Activated CD8-positive, alpha-beta T cell treated with anti-CD3 and anti-CD28 coated beads, Interleukin-2, amount 10 ng/mL, durations not matched to agents 7 days and 5 days (primary cell): ENCODE data around the gene OR56B4. TPM values are rescaled to one million over a fixed set of nuclear protein-coding genes. Genes with fewer than 3 reads are reported as not detected.

Experiments
- ATAC-seq: fragments of 150-1000 bp; cut with Tn5 transposase; one replicate; pipeline ENCODE4 v1.10.0; 2021; ENCODE audit warnings: moderate library complexity
- CTCF ChIA-PET: fragments of 350-600 bp; sonication (Branson Sonifier 250); formaldehyde crosslinking; loops from one replicate; lab custom pipeline; 2021; ENCODE audit warnings: antibody characterized with exemption; lab: Charles Lee
- POLR2A ChIA-PET: fragments of 350-600 bp; sonication (Branson Sonifier 250); formaldehyde crosslinking; loops from one replicate; lab custom pipeline; 2021; ENCODE audit warnings: antibody characterized with exemption; lab: Charles Lee
- DNase-seq: peaks from one replicate; pipeline ENCODE4 v3.0.0-alpha.2; 2020
- H3K27ac Mint-ChIP-seq: one replicate; pipeline ENCODE4 v1.8.0; 2021; ENCODE audit warnings: mild to moderate bottlenecking, mixed read lengths
- H3K27me3 Mint-ChIP-seq: one replicate; pipeline ENCODE4 v1.8.0; 2021; ENCODE audit warnings: low read depth, mixed read lengths
- H3K36me3 Mint-ChIP-seq: one replicate; pipeline ENCODE4 v1.8.0; 2021; ENCODE audit warnings: low read depth, mixed read lengths
- H3K4me1 Mint-ChIP-seq: one replicate; pipeline ENCODE4 v1.8.0; 2021; ENCODE audit warnings: low read depth, mixed read lengths
- H3K4me3 Mint-ChIP-seq: one replicate; pipeline ENCODE4 v1.8.0; 2021; ENCODE audit warnings: mild to moderate bottlenecking, mixed read lengths
- H3K9me3 Mint-ChIP-seq: one replicate; pipeline ENCODE4 v1.8.0; 2022; ENCODE audit warnings: mixed read lengths; ENCODE audit not compliant: insufficient read depth
- total RNA-seq, 2 experiments: library from RNA; stranded (reverse); gene quantifications; one replicate each; pipeline ENCODE4 v1.2.3, GENCODE V29; 2021

Gene OR56B4
- total RNA-seq, 2 experiments from 2014 or later = not detected

- H3K4me1 Mint-ChIP-seq = no peaks in the 10 kb centered on the region
- peaks cover 2% of the 10 kb centered on the region for H3K27me3 Mint-ChIP-seq
- H3K27ac Mint-ChIP-seq = no peak overlapping the region
- DNase-seq (no peak), ATAC-seq (no peak)
- no peaks in the 10 kb centered on the region for H3K36me3 Mint-ChIP-seq
- H3K9me3 Mint-ChIP-seq = no peaks in the 10 kb centered on the region
- CTCF ChIA-PET = no interaction called here
- POLR2A ChIA-PET = no interaction called here
- no peak overlapping the region for H3K4me3 Mint-ChIP-seq
Measured at GRCh38 chr11:6152126-6152525, 44.6 kb downstream of the OR56B4 start.

- ChIA-PET POLR2A (no interaction called here), CTCF (interaction anchor here (1.3 kb wide), 1 partner anchor 15 kb away, joined by 3 read pairs; no protein-coding TSS in a partner anchor)
- H3K4me1 Mint-ChIP-seq = no peaks in the 10 kb centered on the region
- no peaks in the 10 kb centered on the region for H3K9me3 Mint-ChIP-seq
- DNase-seq (no peak), ATAC-seq (no peak)
- no peak overlapping the region for H3K27ac Mint-ChIP-seq
- no peak overlapping the region for H3K4me3 Mint-ChIP-seq
- H3K36me3 Mint-ChIP-seq = no peaks in the 10 kb centered on the region
- H3K27me3 Mint-ChIP-seq = peaks cover 4% of the 10 kb centered on the region
Measured at GRCh38 chr11:6156628-6157359, 49.3 kb downstream of the OR56B4 start.

Other genes with a start within 250 kb of the OR56B4 start
- not detected for gene OR52E8, start 250.0 kb upstream of the OR56B4 start, total RNA-seq
- gene OR52E4, start 227.1 kb upstream of the OR56B4 start, total RNA-seq = not detected
- gene OR52E5, start 214.5 kb upstream of the OR56B4 start, total RNA-seq = not detected
- not detected for gene OR56A3, start 165.4 kb upstream of the OR56B4 start, total RNA-seq
- not detected for gene OR56A5, start 139.2 kb upstream of the OR56B4 start, total RNA-seq
- not detected for gene OR52L1, start 120.7 kb upstream of the OR56B4 start, total RNA-seq
- gene OR56A4, start 100.7 kb upstream of the OR56B4 start, total RNA-seq = not detected
- not detected for gene OR56A1, start 76.9 kb upstream of the OR56B4 start, total RNA-seq
- gene OR52B2, start 62.6 kb downstream of the OR56B4 start, total RNA-seq = not detected
- gene OR52W1, start 91.5 kb downstream of the OR56B4 start, total RNA-seq = not detected
- gene C11orf42, start 97.9 kb downstream of the OR56B4 start, total RNA-seq = not detected
- 10 to 100 TPM; 19.1 to 20.4 TPM for gene FHIP1B, start 127.0 kb downstream of the OR56B4 start, total RNA-seq
- gene CNGA4, start 131.4 kb downstream of the OR56B4 start, total RNA-seq = under 1 TPM; 0.16 to 0.29 TPM
- not detected for gene CCKBR, start 152.2 kb downstream of the OR56B4 start, total RNA-seq
- 1 to 10 TPM; 1.0 to 1.2 TPM for gene CAVIN3, start 212.8 kb downstream of the OR56B4 start, total RNA-seq